ENCODE results near the gene COL18A1. TPM values are rescaled to one million over a fixed set of nuclear protein-coding genes. Genes with fewer than 3 reads are reported as not detected.

COL18A1 gene
- total RNA-seq, 1 experiment from 2014 or later, result 676 TPM

GRCh38 chr21:45421846-45422775 is 17.1 kb downstream of the COL18A1 start:
- peak overlapping the region; percentile 93 for H3K27ac ChIP-seq (ENCODE audit: low read length)
- no peaks in the 10 kb centered on the region for H3K36me3 ChIP-seq (ENCODE audit: control insufficient read depth, insufficient read depth, low read length)
- peaks cover 88% of the 10 kb centered on the region for H3K4me1 ChIP-seq (ENCODE audit: control insufficient read depth, insufficient read depth, low read length)
- DNase-seq (ENCODE audit: low read depth, low spot score), result no peak
- H3K27me3 ChIP-seq (ENCODE audit: control insufficient read depth, insufficient read depth, low read length), result no peaks in the 10 kb centered on the region
- H3K4me3 ChIP-seq (ENCODE audit: low read depth in 2 of 2, low read length in 2 of 2), result no peak overlapping the region
- intact Hi-C loops (cut with micrococcal nuclease; ENCODE audit: unreplicated experiment), result no loop called here
- ChIA-PET POLR2A (interaction anchor here (0.6 kb wide), 1 partner anchor 10 kb away, joined by 4 read pairs; no protein-coding TSS in a partner anchor), CTCF (no interaction called here)
- no peaks in the 10 kb centered on the region for H3K9me3 ChIP-seq (ENCODE audit: control insufficient read depth, insufficient read depth, low read depth, low read length)
- TSS peak; percentile 8 for BruUV-seq (replicated peaks)
- TF ChIP-seq REST (IDR thresholded peaks at IDR 0.05; ENCODE audit: insufficient read depth in 1 of 2, low read depth in 2 of 2, low read length in 1 of 2) (no peak), SIN3A (IDR thresholded peaks at IDR 0.05; ENCODE audit: borderline replicate concordance, insufficient read depth, low read depth, low read length) (no peak), CTCF (IDR thresholded peaks at IDR 0.05) (no peak), POLR2AphosphoS5 (IDR thresholded peaks at IDR 0.05; ENCODE audit: low read depth, low read length) (no peak), TCF7L2 (IDR thresholded peaks at IDR 0.05; ENCODE audit: low read depth, low read length) (no peak)
- no peak for ATAC-seq
- in situ Hi-C loops (cut with HindIII; ENCODE audit: low pct_unique_long_range_greater_than_20kb, low sequenced_read_pairs), result no loop called here

- no TSS peak for BruUV-seq (replicated peaks)
- Histone ChIP-seq H3K27ac (ENCODE audit: low read length) (peak overlapping the region; percentile 93), H3K27me3 (ENCODE audit: control insufficient read depth, insufficient read depth, low read length) (no peaks in the 10 kb centered on the region), H3K9me3 (ENCODE audit: control insufficient read depth, insufficient read depth, low read depth, low read length) (no peaks in the 10 kb centered on the region), H3K36me3 (ENCODE audit: control insufficient read depth, insufficient read depth, low read length) (no peaks in the 10 kb centered on the region), H3K4me3 (ENCODE audit: low read depth in 2 of 2, low read length in 2 of 2) (no peak overlapping the region), H3K4me1 (ENCODE audit: control insufficient read depth, insufficient read depth, low read length) (peaks cover 93% of the 10 kb centered on the region)
- TF ChIP-seq REST (IDR thresholded peaks at IDR 0.05; ENCODE audit: insufficient read depth in 1 of 2, low read depth in 2 of 2, low read length in 1 of 2) (no peak), SIN3A (IDR thresholded peaks at IDR 0.05; ENCODE audit: borderline replicate concordance, insufficient read depth, low read depth, low read length) (no peak), CTCF (IDR thresholded peaks at IDR 0.05) (no peak), POLR2AphosphoS5 (IDR thresholded peaks at IDR 0.05; ENCODE audit: low read depth, low read length) (no peak), TCF7L2 (IDR thresholded peaks at IDR 0.05; ENCODE audit: low read depth, low read length) (no peak)
- DNase-seq (ENCODE audit: low read depth, low spot score) (no peak), ATAC-seq (no peak)
- ChIA-PET CTCF (no interaction called here), POLR2A (no interaction called here)
- intact Hi-C loops (cut with micrococcal nuclease; ENCODE audit: unreplicated experiment) (no loop called here), in situ Hi-C loops (cut with HindIII; ENCODE audit: low pct_unique_long_range_greater_than_20kb, low sequenced_read_pairs) (no loop called here)
Measured at GRCh38 chr21:45423201-45423955, 18.4 kb downstream of the COL18A1 start.

Data from Panc1 (cell line).